Panc1 (cell line): ENCODE data around the gene PPP6R2. TPM values are rescaled to one million over a fixed set of nuclear protein-coding genes. Genes with fewer than 3 reads are reported as not detected.

ENCODE experiments used
- ATAC-seq: fragments of 200-7000 bp; cut with Tn5 transposase; 2 replicates; pipeline ENCODE4 v1.9.1; 2020; ENCODE audit warnings: mild to moderate bottlenecking, moderate library complexity
- BruUV-seq: library from RNA; stranded (reverse); fragments of 400-500 nt; replicated peaks from 2 replicates; lab custom pipeline; 2021; lab: Mats Ljungman, UMichigan
- CTCF ChIA-PET: fragments of 300-600 bp; sonication (Branson Sonifier 250); formaldehyde crosslinking; loops from one replicate; lab custom pipeline; 2022; ENCODE audit warnings: antibody characterized with exemption; lab: Charles Lee
- POLR2A ChIA-PET: fragments of 300-600 bp; sonication (Branson Sonifier 250); formaldehyde crosslinking; loops from one replicate; lab custom pipeline; 2022; ENCODE audit warnings: antibody characterized with exemption; lab: Charles Lee
- DNase-seq: peaks from one replicate; pipeline ENCODE4 v3.0.0-alpha.2; 2010; ENCODE audit warnings: low read depth, low spot score
- H3K27ac ChIP-seq: 2 replicates; pipeline ENCODE4 v1.5.1; 2011; ENCODE audit warnings: mild to moderate bottlenecking, low read length, inconsistent platforms
- H3K27me3 ChIP-seq: fragments of 200-500 bp; sonication (Bioruptor generic); 2 replicates; pipeline ENCODE4 v1.6.0; 2014; ENCODE audit warnings: low read length, inconsistent platforms; ENCODE audit not compliant: control insufficient read depth, insufficient read depth
- H3K36me3 ChIP-seq: fragments of 200-500 bp; sonication (Bioruptor generic); 2 replicates; pipeline ENCODE4 v1.5.1; 2014; ENCODE audit warnings: inconsistent platforms, mild to moderate bottlenecking, low read length, moderate library complexity; ENCODE audit not compliant: control insufficient read depth, insufficient read depth
- H3K4me1 ChIP-seq: 2 replicates; pipeline ENCODE4 v1.5.1; 2011; ENCODE audit warnings: inconsistent platforms, mild to moderate bottlenecking, low read length, moderate library complexity; ENCODE audit not compliant: control insufficient read depth, insufficient read depth
- H3K4me3 ChIP-seq, 2 experiments: 2 replicates each; pipeline ENCODE4 v1.5.1; 2011 to 2012; ENCODE audit warnings: low read depth in 2 of 2, low read length in 2 of 2, mild to moderate bottlenecking in 2 of 2, inconsistent platforms in 1 of 2, moderate library complexity in 1 of 2
- H3K9me3 ChIP-seq: fragments of 200-500 bp; sonication (Bioruptor generic); 2 replicates; pipeline ENCODE4 v1.5.1; 2014; ENCODE audit warnings: low read depth, mild to moderate bottlenecking, inconsistent platforms, low read length, moderate library complexity; ENCODE audit not compliant: control insufficient read depth, insufficient read depth
- CTCF ChIP-seq: fragments of 450-650 bp; IDR thresholded peaks from 2 replicates; pipeline ENCODE4 v1.5.1; 2017; ENCODE audit warnings: mild to moderate bottlenecking
- POLR2AphosphoS5 ChIP-seq: IDR thresholded peaks from 2 replicates; pipeline ENCODE4 v1.6.1; 2012; ENCODE audit warnings: mild to moderate bottlenecking, low read depth, low read length, moderate library complexity
- REST ChIP-seq, 2 experiments: IDR thresholded peaks; 2 replicates each; pipeline ENCODE4 v1.6.1; 2011 to 2012; ENCODE audit warnings: low read depth in 2 of 2, control low read depth in 1 of 2, low read length in 1 of 2, mild to moderate bottlenecking in 1 of 2, moderate library complexity in 1 of 2; ENCODE audit not compliant: insufficient read depth in 1 of 2
- SIN3A ChIP-seq: IDR thresholded peaks from 2 replicates; pipeline ENCODE4 v1.6.1; 2012; ENCODE audit warnings: low read depth, mild to moderate bottlenecking, low read length, moderate library complexity, borderline replicate concordance; ENCODE audit not compliant: insufficient read depth
- TCF7L2 ChIP-seq: IDR thresholded peaks from 2 replicates; pipeline ENCODE4 v1.6.1; 2011; ENCODE audit warnings: mild to moderate bottlenecking, low read depth, low read length, inconsistent platforms
- in situ Hi-C: cut with HindIII; loops from 2 replicates; pipeline ENCODE4 v1.10.0; 2016; ENCODE audit warnings: low sequenced_read_pairs, low pct_unique_long_range_greater_than_20kb
- intact Hi-C: fragments of 100-400 bp; cut with micrococcal nuclease; formaldehyde crosslinking; loops from one replicate; pipeline ENCODE4 v1.10.0; 2022; ENCODE audit not compliant: unreplicated experiment
- total RNA-seq: library from RNA; stranded (reverse); gene quantifications from one replicate; pipeline ENCODE4 v1.2.1, GENCODE V29; 2021; ENCODE audit not compliant: unreplicated experiment

The PPP6R2 gene
- total RNA-seq, 1 experiment from 2014 or later, result 52.8 TPM

- POLR2A ChIA-PET, result no interaction called here
- no peak for DNase-seq
These were observed 96.3 kb downstream of the PPP6R2 start for GRCh38 chr22:50439314-50439870.

GRCh38 chr22:50439871-50440331 lies 96.8 kb downstream of the PPP6R2 start:
- Histone ChIP-seq H3K4me3 (no peak overlapping the region), H3K27me3 (no peaks in the 10 kb centered on the region), H3K27ac (no peak overlapping the region), H3K4me1 (peaks cover 10% of the 10 kb centered on the region), H3K36me3 (no peaks in the 10 kb centered on the region), H3K9me3 (no peaks in the 10 kb centered on the region)
- intact Hi-C loops (no loop called here), in situ Hi-C loops (no loop called here)
- TF ChIP-seq CTCF (no peak), SIN3A (no peak), TCF7L2 (no peak), POLR2AphosphoS5 (no peak), REST (IDR thresholded peaks at IDR 0.05; ENCODE audit: insufficient read depth in 1 of 2, low read depth in 2 of 2, low read length in 1 of 2) (no peak)
- no TSS peak for BruUV-seq
- DNase-seq, result no peak
- no peak for ATAC-seq
- ChIA-PET CTCF (no interaction called here), POLR2A (no interaction called here)

More at GRCh38 chr22:50439314-50439870, 96.3 kb downstream of the PPP6R2 start:
- Histone ChIP-seq H3K27ac (no peak overlapping the region), H3K4me1 (peaks cover 6% of the 10 kb centered on the region), H3K9me3 (no peaks in the 10 kb centered on the region), H3K36me3 (no peaks in the 10 kb centered on the region), H3K27me3 (no peaks in the 10 kb centered on the region), H3K4me3 (no peak overlapping the region)
- BruUV-seq, result no TSS peak
- ATAC-seq, result no peak
- TF ChIP-seq TCF7L2 (no peak), SIN3A (no peak), REST (IDR thresholded peaks at IDR 0.05; ENCODE audit: insufficient read depth in 1 of 2, low read depth in 2 of 2, low read length in 1 of 2) (no peak)
- CTCF ChIA-PET, result interaction anchor here (0.6 kb wide), 1 partner anchor 59 kb away, joined by 3 read pairs; no protein-coding TSS in a partner anchor
- in situ Hi-C loops (no loop called here), intact Hi-C loops (no loop called here)
